Limb (tissue), 2 donors: ENCODE measurements around the gene GABRB1.
A peak's percentile ranks its signal among the peaks of the same experiment; 100 is the strongest.

ENCODE experiments used
- DNase-seq, 2 donors: peaks; one replicate each; pipeline ENCODE4 v3.0.0-alpha.2; 2016; ENCODE audit errors: extremely low spot score in 2 of 2

Gene GABRB1

GRCh38 chr4:47045261-47045660 is 13.9 kb downstream of the GABRB1 start:
- no peak for DNase-seq

GRCh38 chr4:47049347-47049746 is 18.0 kb downstream of the GABRB1 start:
- DNase-seq, result no peak

- no peak for DNase-seq
These were observed 19.7 kb downstream of the GABRB1 start for GRCh38 chr4:47050761-47051725.

DNA sequence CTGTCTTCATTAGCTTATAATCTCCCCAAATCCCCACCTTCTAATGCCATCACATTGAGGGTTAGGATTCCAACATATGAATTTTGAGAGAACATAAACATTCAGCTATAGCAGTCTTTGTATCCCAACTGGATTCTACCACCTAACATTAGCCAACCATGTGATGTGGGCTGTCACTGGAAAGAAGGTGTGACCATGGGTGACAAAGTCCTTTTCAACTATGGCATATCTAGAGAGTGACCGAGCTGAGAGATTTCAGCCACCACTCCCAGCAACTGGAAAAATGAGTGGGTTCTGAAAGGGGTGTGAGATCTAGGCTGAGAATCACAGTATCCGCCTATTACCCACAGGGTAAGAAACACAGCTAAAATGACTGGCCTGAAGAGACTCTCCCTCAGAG is 22.1 kb downstream of the GABRB1 start:
- no peak for DNase-seq

- no peak for DNase-seq
These were observed 22.8 kb downstream of the GABRB1 start for GRCh38 chr4:47054130-47054529.

DNA sequence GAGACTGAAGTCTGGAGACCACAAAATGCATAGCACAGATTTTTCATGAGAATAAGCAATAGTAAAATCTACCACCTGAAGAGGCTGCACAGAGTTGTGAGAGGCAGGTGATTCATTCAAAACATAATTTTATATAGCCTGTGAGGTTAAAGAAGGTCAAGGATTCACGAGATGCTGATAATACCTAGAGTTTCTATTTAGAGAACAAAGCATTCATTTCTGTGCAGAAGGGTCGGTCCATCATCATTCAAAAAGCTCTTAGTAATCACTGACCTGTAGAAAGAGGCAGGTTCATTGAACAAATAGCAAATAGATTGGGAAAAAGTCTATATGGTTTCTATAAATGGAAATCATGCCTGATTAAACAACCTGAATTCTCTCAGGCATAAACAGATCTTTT is 26.6 kb downstream of the GABRB1 start:
- no peak for DNase-seq

DNA sequence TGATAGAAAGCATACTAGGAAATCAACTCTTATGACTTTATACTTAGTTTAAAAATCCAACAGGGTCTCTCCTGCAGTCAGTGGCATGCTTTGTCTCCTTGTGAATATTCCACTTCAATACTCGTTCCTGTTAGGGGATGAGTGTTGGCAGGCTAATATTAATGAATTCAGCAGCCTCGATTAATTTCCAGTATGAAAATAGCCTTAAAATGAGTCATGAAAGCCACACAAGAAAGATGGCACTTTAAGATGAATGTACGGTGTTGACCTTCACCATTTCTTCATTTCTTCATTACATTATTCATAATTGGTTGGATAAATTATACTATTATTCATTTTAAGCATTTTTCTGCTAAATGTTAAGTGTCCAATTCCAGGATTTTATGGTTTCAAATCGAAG is 29.2 kb downstream of the GABRB1 start:
- no peak for DNase-seq

- no peak for DNase-seq
These were observed 30.1 kb downstream of the GABRB1 start for GRCh38 chr4:47061435-47061834.

- DNase-seq, result no peak
These were observed 33.7 kb downstream of the GABRB1 start for GRCh38 chr4:47065051-47065481.

DNA sequence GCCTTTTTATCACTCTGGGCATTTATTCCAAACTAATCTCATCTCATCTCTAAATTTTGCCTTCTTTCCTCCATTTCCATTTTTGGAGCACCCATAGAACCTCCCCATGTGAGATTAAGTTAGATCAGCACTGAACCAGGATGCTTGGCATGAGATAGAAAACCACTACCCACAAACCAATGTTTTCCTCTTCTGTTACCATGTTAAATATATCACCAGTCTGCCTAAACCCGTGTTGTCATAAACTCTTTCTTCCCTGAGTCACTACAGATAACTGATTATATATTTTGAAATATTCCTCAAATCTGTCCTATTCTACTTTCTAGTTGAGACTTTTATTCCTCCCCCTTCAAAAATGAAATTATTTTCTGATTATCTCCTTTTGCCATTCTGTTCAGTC is 37.6 kb downstream of the GABRB1 start:
- no peak for DNase-seq

DNA sequence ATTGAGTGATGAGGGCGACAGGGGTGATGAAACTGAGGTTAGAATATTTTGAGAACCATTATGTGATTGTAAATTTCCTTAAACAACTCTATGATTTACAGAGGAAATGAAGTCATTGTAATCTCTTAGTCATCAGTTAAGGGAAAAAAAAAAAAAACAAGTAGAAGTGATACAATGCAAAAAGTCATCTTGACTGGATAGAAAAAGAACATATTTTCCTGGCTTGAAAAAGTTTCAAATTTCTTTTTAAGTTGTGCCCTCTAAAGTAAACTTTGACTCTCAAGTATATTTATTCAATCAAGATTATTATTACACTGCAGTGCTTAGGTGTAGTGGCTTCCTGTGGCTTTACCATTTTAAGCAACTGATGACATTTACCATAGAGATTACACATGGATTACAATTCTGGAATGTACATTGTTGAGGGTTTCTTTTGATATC is 40.6 kb downstream of the GABRB1 start:
- no peak for DNase-seq

DNA sequence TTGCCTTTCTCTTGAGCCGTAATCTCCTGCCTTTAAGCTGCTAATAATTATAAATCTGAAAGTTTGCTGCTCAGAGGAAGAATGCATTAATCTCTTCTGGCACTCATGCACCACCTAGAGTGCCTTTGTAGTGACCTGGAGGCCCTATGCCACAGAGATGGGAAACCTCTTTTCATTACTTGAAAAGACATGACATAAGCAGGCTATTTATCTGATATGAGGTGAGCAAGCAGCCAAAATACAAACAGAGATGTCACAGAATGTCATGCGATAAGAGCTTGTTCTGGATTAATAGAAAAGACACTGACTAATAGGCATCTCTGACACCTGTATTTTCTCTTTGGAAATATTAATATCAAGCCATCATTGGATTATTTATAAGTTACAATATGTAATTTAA is 42.3 kb downstream of the GABRB1 start:
- DNase-seq, result no peak

DNA sequence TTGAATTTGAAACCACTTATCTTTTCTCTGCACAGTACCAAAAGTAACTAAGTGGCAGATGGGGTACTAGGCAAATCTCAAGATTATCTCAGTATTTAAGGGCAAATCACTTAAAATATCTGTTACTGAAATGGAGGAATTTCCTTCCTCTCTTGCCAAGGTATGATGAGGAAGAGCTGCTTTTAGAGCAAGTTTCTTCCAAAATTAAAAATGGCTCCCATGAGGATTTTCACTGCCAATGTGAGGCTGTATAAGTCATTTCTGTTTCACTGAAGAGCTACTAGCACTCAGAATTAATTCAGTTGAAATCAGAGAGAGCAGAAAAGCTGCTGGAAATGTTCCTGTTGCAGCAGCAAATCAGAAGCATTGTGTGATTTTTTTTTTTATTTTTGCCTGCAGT is 43.4 kb downstream of the GABRB1 start:
- DNase-seq, result peak in 1 of 2 donors; percentile 15

GRCh38 chr4:47075262-47075661 is 43.9 kb downstream of the GABRB1 start:
- DNase-seq, result no peak

GRCh38 chr4:47075919-47076318 is 44.6 kb downstream of the GABRB1 start:
- no peak for DNase-seq

- DNase-seq, result no peak
These were observed 52.7 kb downstream of the GABRB1 start for GRCh38 chr4:47084111-47084510.

- DNase-seq, result no peak
These were observed 53.4 kb downstream of the GABRB1 start for GRCh38 chr4:47084795-47085194.

DNA sequence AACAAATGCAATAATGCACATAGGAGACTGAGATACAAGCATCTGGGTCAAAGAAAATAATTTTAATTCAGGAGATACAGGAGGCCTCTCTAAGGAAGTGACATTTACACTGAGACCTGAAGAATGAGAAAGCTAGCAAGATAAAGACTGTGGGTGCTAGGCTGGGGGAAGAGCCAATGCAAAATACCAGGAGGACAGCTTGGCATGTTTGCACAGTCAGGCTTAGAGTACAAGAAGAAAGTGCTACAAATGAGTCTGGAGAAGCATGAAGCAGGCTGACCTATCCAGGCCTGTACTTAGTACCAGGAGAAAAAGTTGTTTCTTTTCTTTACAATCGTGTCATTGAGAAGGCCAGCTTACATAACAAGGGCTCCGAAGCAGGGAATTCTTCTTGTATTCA is 56.9 kb downstream of the GABRB1 start:
- DNase-seq, result no peak

DNA sequence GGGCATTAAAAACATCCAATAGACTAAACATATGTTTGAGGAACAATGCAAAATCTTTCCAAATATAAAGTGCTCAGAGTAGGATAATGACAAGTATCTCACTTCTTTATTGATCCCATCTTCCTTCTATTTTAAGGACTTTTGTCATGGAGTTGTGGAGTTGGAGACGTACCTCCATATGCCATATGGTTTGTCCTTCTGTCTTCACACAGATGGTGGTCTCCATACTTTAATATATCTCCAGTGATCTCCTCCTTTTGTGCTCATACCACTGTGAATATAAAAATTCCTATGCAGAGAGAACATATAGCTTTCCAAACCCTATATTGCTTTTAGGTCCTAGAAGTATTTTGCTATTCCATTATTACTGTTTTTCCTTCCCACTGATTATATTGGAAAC is 64.5 kb downstream of the GABRB1 start:
- DNase-seq, result no peak

DNA sequence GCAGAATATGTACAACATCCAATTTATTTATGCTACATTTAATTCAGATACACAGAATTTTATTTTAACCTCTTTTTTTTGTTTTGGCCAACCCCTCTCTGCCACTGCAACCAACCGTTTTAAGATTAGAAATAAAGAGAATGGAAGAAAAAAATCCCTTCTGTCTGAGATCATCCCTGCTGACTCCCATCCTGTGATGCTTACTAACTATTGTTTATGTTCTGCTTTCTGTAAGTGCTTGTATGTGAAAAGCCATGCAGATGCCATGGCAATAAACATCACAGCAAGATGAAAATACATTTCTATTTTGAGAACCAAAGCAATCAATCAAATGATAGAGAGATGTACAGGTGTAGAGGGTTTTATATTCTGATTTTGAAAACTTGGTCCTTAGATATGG is 70.1 kb downstream of the GABRB1 start:
- no peak for DNase-seq

DNA sequence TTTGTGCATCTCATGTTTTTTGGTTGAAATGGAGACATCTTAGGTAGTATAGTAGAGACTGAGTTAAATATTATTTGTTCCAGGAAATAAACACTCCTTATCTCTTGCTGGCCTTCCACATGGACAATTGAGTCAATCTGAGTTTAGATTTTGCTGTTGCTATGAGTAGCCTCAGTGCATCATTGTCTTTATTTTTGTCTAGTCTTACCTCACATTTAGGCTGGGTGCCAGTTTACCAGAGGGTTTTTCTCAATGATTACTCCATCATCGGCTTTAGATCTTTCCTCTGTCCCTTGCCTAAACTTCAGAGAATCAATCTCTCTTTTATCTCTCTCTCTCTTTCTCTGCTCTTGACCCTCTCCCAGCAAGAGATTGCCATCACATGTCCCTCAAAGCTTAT is 73.6 kb downstream of the GABRB1 start:
- no peak for DNase-seq

DNA sequence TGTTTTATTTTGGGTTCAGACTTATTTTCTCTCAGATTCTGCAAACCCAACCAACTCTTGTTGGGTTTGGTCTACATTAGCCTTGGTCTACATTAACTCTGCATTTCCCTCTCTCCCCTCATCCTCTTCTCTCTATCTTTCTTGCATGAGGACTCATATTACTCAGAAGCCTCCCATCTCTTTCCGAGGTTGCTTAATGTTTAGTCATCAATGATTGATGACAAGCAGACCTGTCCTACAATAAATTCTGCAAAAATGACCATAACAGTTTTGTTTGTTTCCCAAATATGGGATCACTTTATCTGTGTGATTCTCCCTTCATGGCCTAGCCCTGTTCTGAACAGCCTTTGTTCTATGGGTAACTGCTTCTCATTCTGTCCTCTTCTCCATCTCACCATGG is 75.2 kb downstream of the GABRB1 start:
- no peak for DNase-seq

GRCh38 chr4:47109379-47109778 is 78.0 kb downstream of the GABRB1 start:
- DNase-seq, result no peak
